ENCODE data around the gene TENT4A. TPM values are rescaled to one million over a fixed set of nuclear protein-coding genes. Genes with fewer than 3 reads are reported as not detected.

Gene TENT4A
- total RNA-seq, 1 experiment from 2014 or later, result 29.2 TPM

DNA sequence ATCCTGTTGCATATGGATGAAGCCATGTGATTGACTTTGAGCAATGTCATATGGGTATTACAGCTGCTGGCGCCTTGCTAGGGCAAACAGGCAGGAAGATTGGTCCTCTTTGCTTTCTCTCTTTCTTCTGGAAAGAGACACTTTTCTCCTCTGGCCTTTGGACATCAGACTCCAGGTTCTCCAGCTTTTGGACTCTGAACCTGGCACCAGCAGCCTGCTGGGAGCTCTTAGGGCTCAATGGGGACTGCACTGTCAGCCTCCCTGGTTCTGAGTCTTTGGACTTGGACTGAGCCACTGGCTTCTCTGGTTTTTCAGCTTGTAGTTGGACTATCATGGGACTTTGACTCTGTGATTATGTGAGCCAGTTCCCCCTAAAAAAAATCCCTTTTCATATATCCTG lies 34.8 kb upstream of the TENT4A start:
- Mint-ChIP-seq H3K27ac (no peak overlapping the region), H3K4me1 (no peaks in the 10 kb centered on the region), H3K9me3 (peaks cover 51% of the 10 kb centered on the region), H3K4me3 (no peak overlapping the region), H3K36me3 (peaks cover 22% of the 10 kb centered on the region), H3K27me3 (ENCODE audit: low read depth) (peaks cover 14% of the 10 kb centered on the region)
- POLR2A ChIA-PET, result no interaction called here
- TF ChIP-seq ZNF317 (CRISPR knock-in tag; IDR thresholded peaks at IDR 0.05; ENCODE audit: borderline replicate concordance, low read depth) (no peak), SMAD4 (CRISPR knock-in tag; IDR thresholded peaks at IDR 0.05) (no peak)
- TF ChIP-seq, protein P1, sequence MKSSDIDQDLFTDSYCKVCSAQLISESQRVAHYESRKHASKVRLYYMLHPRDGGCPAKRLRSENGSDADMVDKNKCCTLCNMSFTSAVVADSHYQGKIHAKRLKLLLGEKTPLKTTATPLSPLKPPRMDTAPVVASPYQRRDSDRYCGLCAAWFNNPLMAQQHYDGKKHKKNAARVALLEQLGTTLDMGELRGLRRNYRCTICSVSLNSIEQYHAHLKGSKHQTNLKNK (CRISPR knock-in tag; IDR thresholded peaks at IDR 0.05), result no peak
- CTCF ChIA-PET, result no interaction called here
- DNase-seq (ENCODE audit: low spot score), result no peak
- no peak for ATAC-seq

DNA sequence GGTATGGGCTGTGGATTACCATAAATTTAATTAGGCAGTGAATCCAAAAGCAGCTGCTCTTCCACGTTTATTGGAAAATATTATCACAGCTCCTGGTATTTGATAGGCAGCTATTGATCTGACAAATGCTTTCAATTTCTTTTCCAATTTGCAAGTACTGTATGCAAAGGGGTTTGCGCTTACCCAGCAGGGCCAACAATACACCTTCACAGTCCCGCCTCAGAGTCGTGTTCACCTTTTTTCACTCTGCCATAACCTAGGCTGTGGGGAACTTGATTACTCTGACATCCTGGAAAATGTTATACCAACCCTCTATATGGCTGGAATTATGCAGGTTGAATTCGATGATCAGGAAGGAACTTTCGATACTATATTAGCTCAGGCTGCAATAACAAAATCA lies 32.3 kb upstream of the TENT4A start:
- no peak overlapping the region for H3K4me3 Mint-ChIP-seq
- TF ChIP-seq TP53 (CRISPR knock-in tag; IDR thresholded peaks at IDR 0.05) (no peak), MYBL2 (CRISPR knock-in tag; IDR thresholded peaks at IDR 0.05) (no peak), TCF7 (CRISPR knock-in tag; IDR thresholded peaks at IDR 0.05; ENCODE audit: low read depth) (no peak), TEAD1 (CRISPR knock-in tag; IDR thresholded peaks at IDR 0.05) (no peak), NFYB (CRISPR knock-in tag; conservative IDR thresholded peaks at IDR 0.05; ENCODE audit: low read depth) (no peak)
- TF ChIP-seq, protein P2, sequence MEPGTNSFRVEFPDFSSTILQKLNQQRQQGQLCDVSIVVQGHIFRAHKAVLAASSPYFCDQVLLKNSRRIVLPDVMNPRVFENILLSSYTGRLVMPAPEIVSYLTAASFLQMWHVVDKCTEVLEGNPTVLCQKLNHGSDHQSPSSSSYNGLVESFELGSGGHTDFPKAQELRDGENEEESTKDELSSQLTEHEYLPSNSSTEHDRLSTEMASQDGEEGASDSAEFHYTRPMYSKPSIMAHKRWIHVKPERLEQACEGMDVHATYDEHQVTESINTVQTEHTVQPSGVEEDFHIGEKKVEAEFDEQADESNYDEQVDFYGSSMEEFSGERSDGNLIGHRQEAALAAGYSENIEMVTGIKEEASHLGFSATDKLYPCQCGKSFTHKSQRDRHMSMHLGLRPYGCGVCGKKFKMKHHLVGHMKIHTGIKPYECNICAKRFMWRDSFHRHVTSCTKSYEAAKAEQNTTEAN (CRISPR knock-in tag; IDR thresholded peaks at IDR 0.05), result no peak
- TF ChIP-seq, protein P3, sequence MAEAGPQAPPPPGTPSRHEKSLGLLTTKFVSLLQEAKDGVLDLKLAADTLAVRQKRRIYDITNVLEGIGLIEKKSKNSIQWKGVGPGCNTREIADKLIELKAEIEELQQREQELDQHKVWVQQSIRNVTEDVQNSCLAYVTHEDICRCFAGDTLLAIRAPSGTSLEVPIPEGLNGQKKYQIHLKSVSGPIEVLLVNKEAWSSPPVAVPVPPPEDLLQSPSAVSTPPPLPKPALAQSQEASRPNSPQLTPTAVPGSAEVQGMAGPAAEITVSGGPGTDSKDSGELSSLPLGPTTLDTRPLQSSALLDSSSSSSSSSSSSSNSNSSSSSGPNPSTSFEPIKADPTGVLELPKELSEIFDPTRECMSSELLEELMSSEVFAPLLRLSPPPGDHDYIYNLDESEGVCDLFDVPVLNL (CRISPR knock-in tag; IDR thresholded peaks at IDR 0.05; ENCODE audit: borderline replicate concordance, low read depth), result no peak
- TF ChIP-seq, protein P4, sequence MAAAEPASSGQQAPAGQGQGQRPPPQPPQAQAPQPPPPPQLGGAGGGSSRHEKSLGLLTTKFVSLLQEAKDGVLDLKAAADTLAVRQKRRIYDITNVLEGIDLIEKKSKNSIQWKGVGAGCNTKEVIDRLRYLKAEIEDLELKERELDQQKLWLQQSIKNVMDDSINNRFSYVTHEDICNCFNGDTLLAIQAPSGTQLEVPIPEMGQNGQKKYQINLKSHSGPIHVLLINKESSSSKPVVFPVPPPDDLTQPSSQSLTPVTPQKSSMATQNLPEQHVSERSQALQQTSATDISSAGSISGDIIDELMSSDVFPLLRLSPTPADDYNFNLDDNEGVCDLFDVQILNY (CRISPR knock-in tag; IDR thresholded peaks at IDR 0.05), result no peak
- TF ChIP-seq, protein P5, sequence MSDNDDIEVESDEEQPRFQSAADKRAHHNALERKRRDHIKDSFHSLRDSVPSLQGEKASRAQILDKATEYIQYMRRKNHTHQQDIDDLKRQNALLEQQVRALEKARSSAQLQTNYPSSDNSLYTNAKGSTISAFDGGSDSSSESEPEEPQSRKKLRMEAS (CRISPR knock-in tag; IDR thresholded peaks at IDR 0.05), result no peak
- TF ChIP-seq, protein P6, sequence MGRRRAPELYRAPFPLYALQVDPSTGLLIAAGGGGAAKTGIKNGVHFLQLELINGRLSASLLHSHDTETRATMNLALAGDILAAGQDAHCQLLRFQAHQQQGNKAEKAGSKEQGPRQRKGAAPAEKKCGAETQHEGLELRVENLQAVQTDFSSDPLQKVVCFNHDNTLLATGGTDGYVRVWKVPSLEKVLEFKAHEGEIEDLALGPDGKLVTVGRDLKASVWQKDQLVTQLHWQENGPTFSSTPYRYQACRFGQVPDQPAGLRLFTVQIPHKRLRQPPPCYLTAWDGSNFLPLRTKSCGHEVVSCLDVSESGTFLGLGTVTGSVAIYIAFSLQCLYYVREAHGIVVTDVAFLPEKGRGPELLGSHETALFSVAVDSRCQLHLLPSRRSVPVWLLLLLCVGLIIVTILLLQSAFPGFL (CRISPR knock-in tag; IDR thresholded peaks at IDR 0.05; ENCODE audit: borderline replicate concordance), result no peak
- TF ChIP-seq, protein P7, sequence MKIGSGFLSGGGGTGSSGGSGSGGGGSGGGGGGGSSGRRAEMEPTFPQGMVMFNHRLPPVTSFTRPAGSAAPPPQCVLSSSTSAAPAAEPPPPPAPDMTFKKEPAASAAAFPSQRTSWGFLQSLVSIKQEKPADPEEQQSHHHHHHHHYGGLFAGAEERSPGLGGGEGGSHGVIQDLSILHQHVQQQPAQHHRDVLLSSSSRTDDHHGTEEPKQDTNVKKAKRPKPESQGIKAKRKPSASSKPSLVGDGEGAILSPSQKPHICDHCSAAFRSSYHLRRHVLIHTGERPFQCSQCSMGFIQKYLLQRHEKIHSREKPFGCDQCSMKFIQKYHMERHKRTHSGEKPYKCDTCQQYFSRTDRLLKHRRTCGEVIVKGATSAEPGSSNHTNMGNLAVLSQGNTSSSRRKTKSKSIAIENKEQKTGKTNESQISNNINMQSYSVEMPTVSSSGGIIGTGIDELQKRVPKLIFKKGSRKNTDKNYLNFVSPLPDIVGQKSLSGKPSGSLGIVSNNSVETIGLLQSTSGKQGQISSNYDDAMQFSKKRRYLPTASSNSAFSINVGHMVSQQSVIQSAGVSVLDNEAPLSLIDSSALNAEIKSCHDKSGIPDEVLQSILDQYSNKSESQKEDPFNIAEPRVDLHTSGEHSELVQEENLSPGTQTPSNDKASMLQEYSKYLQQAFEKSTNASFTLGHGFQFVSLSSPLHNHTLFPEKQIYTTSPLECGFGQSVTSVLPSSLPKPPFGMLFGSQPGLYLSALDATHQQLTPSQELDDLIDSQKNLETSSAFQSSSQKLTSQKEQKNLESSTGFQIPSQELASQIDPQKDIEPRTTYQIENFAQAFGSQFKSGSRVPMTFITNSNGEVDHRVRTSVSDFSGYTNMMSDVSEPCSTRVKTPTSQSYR (CRISPR knock-in tag; IDR thresholded peaks at IDR 0.05), result no peak
- TF ChIP-seq, protein P8, sequence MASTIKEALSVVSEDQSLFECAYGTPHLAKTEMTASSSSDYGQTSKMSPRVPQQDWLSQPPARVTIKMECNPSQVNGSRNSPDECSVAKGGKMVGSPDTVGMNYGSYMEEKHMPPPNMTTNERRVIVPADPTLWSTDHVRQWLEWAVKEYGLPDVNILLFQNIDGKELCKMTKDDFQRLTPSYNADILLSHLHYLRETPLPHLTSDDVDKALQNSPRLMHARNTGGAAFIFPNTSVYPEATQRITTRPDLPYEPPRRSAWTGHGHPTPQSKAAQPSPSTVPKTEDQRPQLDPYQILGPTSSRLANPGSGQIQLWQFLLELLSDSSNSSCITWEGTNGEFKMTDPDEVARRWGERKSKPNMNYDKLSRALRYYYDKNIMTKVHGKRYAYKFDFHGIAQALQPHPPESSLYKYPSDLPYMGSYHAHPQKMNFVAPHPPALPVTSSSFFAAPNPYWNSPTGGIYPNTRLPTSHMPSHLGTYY (CRISPR knock-in tag; IDR thresholded peaks at IDR 0.05), result no peak
- no peaks in the 10 kb centered on the region for H3K4me1 Mint-ChIP-seq
- peaks cover 26% of the 10 kb centered on the region for H3K27me3 Mint-ChIP-seq (ENCODE audit: low read depth)
- ChIA-PET CTCF (no interaction called here), POLR2A (interaction anchor here (0.5 to 0.7 kb wide), 2 partner anchors 13 to 22 kb away, joined by 3 to 4 read pairs; no protein-coding TSS in a partner anchor)
- DNase-seq (ENCODE audit: low spot score), result no peak
- H3K27ac Mint-ChIP-seq, result no peak overlapping the region
- peaks cover 8% of the 10 kb centered on the region for H3K36me3 Mint-ChIP-seq
- H3K9me3 Mint-ChIP-seq, result peaks cover 32% of the 10 kb centered on the region
- ATAC-seq, result no peak

Measured in WTC11 (cell line).